K562 (cell line): Measurements from ENCODE around the gene KRTAP6-2. TPM values are rescaled to one million over a fixed set of nuclear protein-coding genes. Genes with fewer than 3 reads are reported as not detected.

Experiments
- polyA plus RNA-seq, 8 experiments: library from polyadenylated mRNA; depleted of rRNA in 4 of 8; stranded (reverse) in 5 of 8; unstranded in 3 of 8; fragments of >200 nt; fragmentation: Nextera tagmentation in 2 of 8; fragmentation: Illumina TruSeq in 1 of 8; extraction: Ambion mirVana in 2 of 8; extraction: Trizol in 1 of 8; gene quantifications; 2 replicates each; pipeline versions ENCODE4 v1.2.1 to v1.2.3, GENCODE V29; 2011 to 2014; ENCODE audit warnings: inconsistent platforms in 1 of 8, missing spikeins in 1 of 8
- small RNA-seq: library from RNA; depleted of rRNA; stranded (forward); fragments of <200 nt; gene quantifications from one replicate; pipeline ENCODE3, GENCODE V24; 2014
- total RNA-seq, 7 experiments: library from RNA; depleted of rRNA in 6 of 7; stranded (reverse); fragments of >200 nt in 6 of 7; fragmentation: Illumina TruSeq in 2 of 7; extraction: Trizol in 2 of 7; gene quantifications; 2 replicates each; pipeline versions ENCODE4 v1.2.1 to v1.2.3, GENCODE V29; 2011 to 2021; ENCODE audit warnings: low replicate concordance in 1 of 7

KRTAP6-2 gene
- total and polyA plus RNA-seq, 9 of the 15 experiments (the other 6 are each of a cell fraction or from before 2014, with no cell fraction given) = not detected

Small RNAs within 50 kb of the gene (small RNA-seq; reads per million reads assigned to genes)
- gene KRTAP20-1 (not detected), gene KRTAP20-3 (not detected), gene KRTAP20-4 (not detected), gene KRTAP22-1 (not detected), gene KRTAP22-2 (not detected)

Other genes starting within 250 kb of the KRTAP6-2 start
Only the 7 nearest of the 25 such genes appear.
- not detected in 2 replicates for gene KRTAP22-2, start 8.5 kb downstream of the KRTAP6-2 start, total RNA-seq (2014; rRNA removed)
- not detected in 2 replicates for gene KRTAP22-2, start 8.5 kb downstream of the KRTAP6-2 start, total RNA-seq (2014; rRNA removed; fragmentation: Illumina TruSeq; extraction: Trizol)
- gene KRTAP22-2, start 8.5 kb downstream of the KRTAP6-2 start, total RNA-seq (2015; rRNA removed; fragmentation: Illumina TruSeq; extraction: Trizol) = not detected in 2 replicates
- gene KRTAP22-2, start 8.5 kb downstream of the KRTAP6-2 start, total RNA-seq (2021) = not detected in 2 replicates
- gene KRTAP22-2, start 8.5 kb downstream of the KRTAP6-2 start, polyA plus RNA-seq (2011; rRNA removed) = not detected in 2 replicates
- gene KRTAP22-2, start 8.5 kb downstream of the KRTAP6-2 start, polyA plus RNA-seq (2014; fragmentation: Illumina TruSeq; extraction: Trizol) = not detected in 2 replicates
- not detected for gene KRTAP22-2, start 8.5 kb downstream of the KRTAP6-2 start, polyA plus RNA-seq (2014; fragmentation: Nextera tagmentation; extraction: Ambion mirVana)
- gene KRTAP22-2, start 8.5 kb downstream of the KRTAP6-2 start, polyA plus RNA-seq (2014; rRNA removed) = not detected in 2 replicates
- gene KRTAP6-3, start 6.5 kb downstream of the KRTAP6-2 start, total RNA-seq (2014; rRNA removed) = 0.23 TPM in 1 of 2 replicates, not detected in the other
- not detected in 2 replicates for gene KRTAP6-3, start 6.5 kb downstream of the KRTAP6-2 start, total RNA-seq (2014; rRNA removed; fragmentation: Illumina TruSeq; extraction: Trizol)
- gene KRTAP6-3, start 6.5 kb downstream of the KRTAP6-2 start, total RNA-seq (2015; rRNA removed; fragmentation: Illumina TruSeq; extraction: Trizol) = not detected in 2 replicates
- not detected in 2 replicates for gene KRTAP6-3, start 6.5 kb downstream of the KRTAP6-2 start, total RNA-seq (2021)
- gene KRTAP6-3, start 6.5 kb downstream of the KRTAP6-2 start, polyA plus RNA-seq (2011; rRNA removed) = not detected in 2 replicates
- not detected in 2 replicates for gene KRTAP6-3, start 6.5 kb downstream of the KRTAP6-2 start, polyA plus RNA-seq (2014; fragmentation: Illumina TruSeq; extraction: Trizol)
- not detected for gene KRTAP6-3, start 6.5 kb downstream of the KRTAP6-2 start, polyA plus RNA-seq (2014; fragmentation: Nextera tagmentation; extraction: Ambion mirVana)
- gene KRTAP6-3, start 6.5 kb downstream of the KRTAP6-2 start, polyA plus RNA-seq (2014; rRNA removed) = not detected in 2 replicates
- not detected in 2 replicates for gene KRTAP22-1, start 2.2 kb upstream of the KRTAP6-2 start, total RNA-seq (2014; rRNA removed)
- not detected in 2 replicates for gene KRTAP22-1, start 2.2 kb upstream of the KRTAP6-2 start, total RNA-seq (2014; rRNA removed; fragmentation: Illumina TruSeq; extraction: Trizol)
- gene KRTAP22-1, start 2.2 kb upstream of the KRTAP6-2 start, total RNA-seq (2015; rRNA removed; fragmentation: Illumina TruSeq; extraction: Trizol) = not detected in 2 replicates
- not detected in 2 replicates for gene KRTAP22-1, start 2.2 kb upstream of the KRTAP6-2 start, total RNA-seq (2021)
- not detected in 2 replicates for gene KRTAP22-1, start 2.2 kb upstream of the KRTAP6-2 start, polyA plus RNA-seq (2011; rRNA removed)
- not detected in 2 replicates for gene KRTAP22-1, start 2.2 kb upstream of the KRTAP6-2 start, polyA plus RNA-seq (2014; fragmentation: Illumina TruSeq; extraction: Trizol)
- not detected for gene KRTAP22-1, start 2.2 kb upstream of the KRTAP6-2 start, polyA plus RNA-seq (2014; fragmentation: Nextera tagmentation; extraction: Ambion mirVana)
- gene KRTAP22-1, start 2.2 kb upstream of the KRTAP6-2 start, polyA plus RNA-seq (2014; rRNA removed) = not detected in 2 replicates
- not detected in 2 replicates for gene KRTAP6-1, start 15.0 kb upstream of the KRTAP6-2 start, total RNA-seq (2014; rRNA removed)
- gene KRTAP6-1, start 15.0 kb upstream of the KRTAP6-2 start, total RNA-seq (2014; rRNA removed; fragmentation: Illumina TruSeq; extraction: Trizol) = not detected in 2 replicates
- gene KRTAP6-1, start 15.0 kb upstream of the KRTAP6-2 start, total RNA-seq (2015; rRNA removed; fragmentation: Illumina TruSeq; extraction: Trizol) = not detected in 2 replicates
- gene KRTAP6-1, start 15.0 kb upstream of the KRTAP6-2 start, total RNA-seq (2021) = not detected in 2 replicates
- gene KRTAP6-1, start 15.0 kb upstream of the KRTAP6-2 start, polyA plus RNA-seq (2011; rRNA removed) = not detected in 2 replicates
- not detected in 2 replicates for gene KRTAP6-1, start 15.0 kb upstream of the KRTAP6-2 start, polyA plus RNA-seq (2014; fragmentation: Illumina TruSeq; extraction: Trizol)
- gene KRTAP6-1, start 15.0 kb upstream of the KRTAP6-2 start, polyA plus RNA-seq (2014; fragmentation: Nextera tagmentation; extraction: Ambion mirVana) = not detected
- gene KRTAP6-1, start 15.0 kb upstream of the KRTAP6-2 start, polyA plus RNA-seq (2014; rRNA removed) = not detected in 2 replicates
- not detected in 2 replicates for gene KRTAP20-1, start 17.5 kb upstream of the KRTAP6-2 start, total RNA-seq (2014; rRNA removed)
- not detected in 2 replicates for gene KRTAP20-1, start 17.5 kb upstream of the KRTAP6-2 start, total RNA-seq (2014; rRNA removed; fragmentation: Illumina TruSeq; extraction: Trizol)
- gene KRTAP20-1, start 17.5 kb upstream of the KRTAP6-2 start, total RNA-seq (2015; rRNA removed; fragmentation: Illumina TruSeq; extraction: Trizol) = not detected in 2 replicates
- not detected in 2 replicates for gene KRTAP20-1, start 17.5 kb upstream of the KRTAP6-2 start, total RNA-seq (2021)
- not detected in 2 replicates for gene KRTAP20-1, start 17.5 kb upstream of the KRTAP6-2 start, polyA plus RNA-seq (2011; rRNA removed)
- not detected in 2 replicates for gene KRTAP20-1, start 17.5 kb upstream of the KRTAP6-2 start, polyA plus RNA-seq (2014; fragmentation: Illumina TruSeq; extraction: Trizol)
- gene KRTAP20-1, start 17.5 kb upstream of the KRTAP6-2 start, polyA plus RNA-seq (2014; fragmentation: Nextera tagmentation; extraction: Ambion mirVana) = not detected
- gene KRTAP20-1, start 17.5 kb upstream of the KRTAP6-2 start, polyA plus RNA-seq (2014; rRNA removed) = not detected in 2 replicates
- not detected in 2 replicates for gene KRTAP20-4, start 21.7 kb upstream of the KRTAP6-2 start, total RNA-seq (2014; rRNA removed)
- not detected in 2 replicates for gene KRTAP20-4, start 21.7 kb upstream of the KRTAP6-2 start, total RNA-seq (2014; rRNA removed; fragmentation: Illumina TruSeq; extraction: Trizol)
- not detected in 2 replicates for gene KRTAP20-4, start 21.7 kb upstream of the KRTAP6-2 start, total RNA-seq (2015; rRNA removed; fragmentation: Illumina TruSeq; extraction: Trizol)
- gene KRTAP20-4, start 21.7 kb upstream of the KRTAP6-2 start, total RNA-seq (2021) = not detected in 2 replicates
- gene KRTAP20-4, start 21.7 kb upstream of the KRTAP6-2 start, polyA plus RNA-seq (2011; rRNA removed) = not detected in 2 replicates
- gene KRTAP20-4, start 21.7 kb upstream of the KRTAP6-2 start, polyA plus RNA-seq (2014; fragmentation: Illumina TruSeq; extraction: Trizol) = not detected in 2 replicates
- gene KRTAP20-4, start 21.7 kb upstream of the KRTAP6-2 start, polyA plus RNA-seq (2014; fragmentation: Nextera tagmentation; extraction: Ambion mirVana) = not detected
- gene KRTAP20-4, start 21.7 kb upstream of the KRTAP6-2 start, polyA plus RNA-seq (2014; rRNA removed) = not detected in 2 replicates
- not detected in 2 replicates for gene KRTAP20-2, start 36.3 kb upstream of the KRTAP6-2 start, total RNA-seq (2014; rRNA removed)
- not detected in 2 replicates for gene KRTAP20-2, start 36.3 kb upstream of the KRTAP6-2 start, total RNA-seq (2014; rRNA removed; fragmentation: Illumina TruSeq; extraction: Trizol)
- gene KRTAP20-2, start 36.3 kb upstream of the KRTAP6-2 start, total RNA-seq (2015; rRNA removed; fragmentation: Illumina TruSeq; extraction: Trizol) = not detected in 2 replicates
- gene KRTAP20-2, start 36.3 kb upstream of the KRTAP6-2 start, total RNA-seq (2021) = not detected in 2 replicates
- gene KRTAP20-2, start 36.3 kb upstream of the KRTAP6-2 start, polyA plus RNA-seq (2011; rRNA removed) = not detected in 2 replicates
- not detected in 2 replicates for gene KRTAP20-2, start 36.3 kb upstream of the KRTAP6-2 start, polyA plus RNA-seq (2014; fragmentation: Illumina TruSeq; extraction: Trizol)
- not detected for gene KRTAP20-2, start 36.3 kb upstream of the KRTAP6-2 start, polyA plus RNA-seq (2014; fragmentation: Nextera tagmentation; extraction: Ambion mirVana)
- gene KRTAP20-2, start 36.3 kb upstream of the KRTAP6-2 start, polyA plus RNA-seq (2014; rRNA removed) = not detected in 2 replicates